HG02759 (cell line): ENCODE data around the gene APOM.

Experiments used
- ATAC-seq: cut with Tn5 transposase; IDR thresholded peaks from one replicate; pipeline ENCODE4 v1.9.1; 2021; ENCODE audit warnings: mild to moderate bottlenecking, moderate library complexity; ENCODE audit not compliant: unreplicated experiment

The APOM gene

GRCh38 chr6:31657406-31658157, 1.9 kb downstream of the APOM start:
- ATAC-seq, result no peak

- ATAC-seq, result no peak
These were observed 2.5 kb downstream of the APOM start for GRCh38 chr6:31658158-31658688.

- ATAC-seq, result no peak
These were observed 3.4 kb downstream of the APOM start for GRCh38 chr6:31658983-31659648.

GRCh38 chr6:31659649-31660380, 4.1 kb downstream of the APOM start:
- no peak for ATAC-seq

DNA sequence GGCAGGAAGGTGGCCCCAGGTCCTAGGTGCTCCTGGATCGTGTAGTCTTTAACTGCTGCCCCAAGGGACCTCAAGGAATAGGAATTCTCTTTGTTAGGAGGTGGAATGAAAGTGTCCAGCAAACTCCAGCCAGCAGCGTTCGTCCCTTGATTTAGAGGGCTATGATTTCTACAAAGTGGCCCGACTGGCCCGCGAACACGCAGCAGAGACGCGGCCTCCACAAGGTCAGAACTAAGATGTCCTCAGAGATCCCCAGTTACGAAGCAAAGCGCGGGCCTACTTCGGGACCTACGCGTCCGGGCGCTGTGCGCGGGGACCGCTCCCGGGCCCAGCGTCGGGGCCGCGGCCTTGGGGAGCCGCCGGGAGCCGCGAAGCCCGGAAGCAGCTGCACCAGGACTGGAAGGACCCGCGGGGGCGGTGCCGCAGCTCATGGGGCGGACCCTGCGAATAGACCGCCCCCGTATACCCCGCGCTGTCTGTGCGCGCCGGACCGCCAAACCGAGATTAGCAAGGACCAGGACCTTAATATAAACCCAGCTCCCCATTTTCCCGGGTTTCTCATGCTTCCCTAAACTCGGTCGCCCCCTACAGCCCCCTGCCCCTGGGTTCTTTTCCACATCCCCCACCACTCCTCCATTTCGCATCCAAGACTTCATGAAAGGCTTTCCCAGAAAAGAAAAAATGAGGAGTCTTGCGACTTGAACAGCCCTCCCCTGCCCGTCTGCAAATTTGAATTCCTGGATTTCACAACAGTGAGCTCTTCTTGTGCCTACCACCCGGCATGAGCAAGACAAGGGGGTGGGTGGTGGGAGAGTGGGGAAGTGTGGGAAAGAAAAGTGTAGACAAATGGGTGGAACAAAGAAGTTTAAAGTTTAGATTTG, 4.9 kb downstream of the APOM start, which contains the start of gene C6orf47:
C6orf47 (minus strand) TSS at position 398 of the 881 bp plus-strand sequence. CDS start 831 bp downstream, outside the sequence.
- peak; percentile 53 for ATAC-seq

GRCh38 chr6:31661262-31662123, 5.8 kb downstream of the APOM start:
- no peak for ATAC-seq

DNA sequence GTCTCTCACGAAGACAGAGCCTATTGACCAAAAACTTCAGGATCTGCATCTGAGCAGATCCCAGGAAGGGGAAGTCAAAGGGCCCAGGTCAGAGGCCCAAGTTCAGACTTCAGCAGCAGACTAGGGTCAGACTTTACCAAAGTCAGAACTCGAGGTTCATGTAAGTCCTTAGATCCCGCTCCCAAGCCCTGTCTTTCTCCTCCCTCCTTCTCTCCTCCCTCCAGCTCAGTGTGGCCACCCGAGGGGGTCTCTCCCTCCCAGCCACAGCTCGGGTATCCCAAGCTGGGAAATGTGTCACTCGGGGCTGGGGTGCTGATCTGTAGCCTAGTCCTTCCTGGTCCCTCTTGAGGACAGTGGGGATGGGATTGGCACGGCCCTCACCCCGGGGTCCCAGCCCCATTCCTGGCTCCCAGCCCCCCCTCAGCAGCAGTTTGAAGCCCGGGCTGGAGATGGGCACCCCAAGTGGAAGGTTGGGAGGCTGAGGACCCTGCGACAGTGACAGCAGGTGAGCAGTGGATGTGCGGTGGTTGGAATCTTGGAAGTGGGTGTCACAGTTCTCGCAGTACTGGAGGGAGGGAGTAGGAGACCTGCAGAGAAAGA, 6.5 kb downstream of the APOM start:
- ATAC-seq, result no peak

DNA sequence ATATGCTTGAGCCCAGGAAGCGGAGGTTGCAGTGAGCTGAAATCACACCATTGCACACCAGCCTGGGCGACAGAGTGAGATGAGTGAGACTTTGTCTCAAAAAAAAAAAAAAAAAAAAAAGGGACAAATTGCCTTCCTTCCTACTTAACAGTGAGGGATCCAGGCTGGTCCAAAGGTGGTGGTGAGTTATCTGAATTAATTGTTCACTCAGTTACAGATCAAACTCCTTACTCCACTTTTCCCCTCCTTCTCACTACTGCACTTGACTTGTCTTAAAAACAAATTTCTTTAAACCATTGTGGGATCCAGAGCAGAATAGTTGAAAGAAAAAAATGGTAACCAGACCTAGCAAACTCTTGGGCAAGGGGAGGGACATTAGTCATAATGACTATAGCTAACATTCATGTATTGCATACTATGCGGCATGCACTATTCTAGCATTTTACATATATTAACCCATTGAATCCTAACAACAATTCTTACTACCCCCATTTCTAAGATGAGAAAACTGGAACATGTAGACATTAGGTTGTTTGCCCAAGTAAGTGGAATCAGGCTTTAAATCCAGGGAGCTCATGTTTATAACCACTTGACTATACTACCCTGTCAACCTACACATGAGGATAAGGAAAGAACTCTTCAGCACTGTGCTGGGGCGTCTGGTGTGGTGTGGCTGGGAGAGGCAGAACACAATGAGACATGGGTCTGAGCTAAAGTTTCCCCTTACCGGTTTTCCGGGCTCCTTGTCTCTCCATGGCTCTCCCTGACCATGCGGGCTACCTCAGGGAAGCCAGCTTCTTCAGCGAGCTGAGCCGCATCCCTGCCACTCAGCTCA, 7.6 kb downstream of the APOM start:
- ATAC-seq, result no peak

DNA sequence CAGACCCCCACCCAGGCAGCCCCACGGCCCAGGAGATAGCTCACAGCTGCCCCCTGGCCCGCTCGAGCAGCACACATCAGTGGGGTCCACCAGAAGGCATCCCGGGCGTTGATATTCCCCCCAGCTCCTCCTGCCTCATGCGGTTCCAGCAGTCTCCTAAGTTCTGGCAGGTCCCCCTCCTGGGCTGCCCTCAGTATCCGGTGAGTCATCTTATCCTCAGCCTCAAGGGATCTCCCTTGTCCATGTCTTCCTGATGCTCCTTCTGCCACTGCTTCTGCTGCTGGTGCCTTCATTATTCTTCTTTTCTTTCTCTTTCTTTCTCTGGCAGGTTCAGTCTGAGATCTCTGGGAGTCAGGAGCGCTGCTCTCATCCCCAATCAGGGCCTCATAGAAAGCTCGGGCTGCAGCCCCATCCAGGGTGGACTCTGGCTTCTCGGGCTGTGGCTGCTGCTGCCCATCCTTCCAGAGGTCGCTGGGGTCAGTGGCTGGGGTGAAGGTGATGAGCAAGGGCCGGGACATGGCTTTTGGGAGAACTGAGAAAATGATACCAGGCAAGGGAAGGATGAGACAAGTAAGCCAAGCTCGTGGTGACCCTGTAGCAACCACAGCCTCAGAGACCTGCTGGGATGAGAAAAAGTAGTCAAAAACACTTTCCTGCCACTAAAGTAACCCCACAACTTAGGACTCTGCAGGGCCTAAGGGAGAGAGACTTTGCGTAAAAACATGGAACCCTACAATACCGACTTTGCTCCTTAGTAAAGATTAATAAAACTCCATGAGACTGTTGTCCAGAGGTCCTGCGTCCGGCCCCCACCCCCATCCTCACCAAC, 8.5 kb downstream of the APOM start:
- no peak for ATAC-seq

- ATAC-seq, result peak; percentile 30
These were observed 9.3 kb downstream of the APOM start, which contains the start of gene GPANK1 for GRCh38 chr6:31664790-31665500. Gene GPANK1, minus strand, starts transcription at chr6:31664997. Its CDS starts 519 bp downstream, at chr6:31664478.

DNA sequence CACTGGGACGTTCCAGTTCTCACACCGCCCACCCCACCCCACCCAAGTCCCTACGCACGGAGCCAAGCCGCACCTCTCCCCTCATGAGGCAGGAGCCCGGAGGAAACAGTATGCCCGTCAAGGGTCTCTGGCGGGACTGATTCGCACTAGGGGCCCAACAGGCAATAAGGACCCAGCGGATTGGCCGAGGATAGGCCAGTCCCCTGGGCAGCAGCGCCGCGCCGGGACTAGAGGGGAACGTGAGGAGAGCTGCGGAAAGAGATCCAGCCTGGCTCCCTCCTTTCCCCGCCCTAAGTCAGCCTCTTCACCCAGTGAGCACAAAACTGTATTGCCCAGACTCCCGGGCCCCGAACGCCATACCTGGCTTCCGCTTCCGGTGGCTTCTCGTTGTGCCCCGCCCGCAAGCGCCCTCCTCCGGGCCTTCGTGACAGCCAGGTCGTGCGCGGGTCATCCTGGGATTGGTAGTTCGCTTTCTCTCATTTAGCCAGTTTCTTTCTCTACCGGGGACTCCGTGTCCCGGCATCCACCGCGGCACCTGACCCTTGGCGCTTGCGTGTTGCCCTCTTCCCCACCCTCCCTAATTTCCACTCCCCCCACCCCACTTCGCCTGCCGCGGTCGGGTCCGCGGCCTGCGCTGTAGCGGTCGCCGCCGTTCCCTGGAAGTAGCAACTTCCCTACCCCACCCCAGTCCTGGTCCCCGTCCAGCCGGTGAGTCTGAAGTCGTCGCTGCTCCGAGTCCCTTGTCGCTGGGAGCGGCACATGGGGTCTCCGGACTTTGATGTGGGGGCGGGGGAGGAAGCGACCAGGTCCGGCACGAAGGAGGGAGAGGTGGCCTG, 10.0 kb downstream of the APOM start, which contains the start of gene CSNK2B:
CSNK2B (plus strand) TSS at position 580 of the 836 bp plus-strand sequence. CDS start 752 bp downstream, outside the sequence.
- peak; percentile 80 for ATAC-seq

DNA sequence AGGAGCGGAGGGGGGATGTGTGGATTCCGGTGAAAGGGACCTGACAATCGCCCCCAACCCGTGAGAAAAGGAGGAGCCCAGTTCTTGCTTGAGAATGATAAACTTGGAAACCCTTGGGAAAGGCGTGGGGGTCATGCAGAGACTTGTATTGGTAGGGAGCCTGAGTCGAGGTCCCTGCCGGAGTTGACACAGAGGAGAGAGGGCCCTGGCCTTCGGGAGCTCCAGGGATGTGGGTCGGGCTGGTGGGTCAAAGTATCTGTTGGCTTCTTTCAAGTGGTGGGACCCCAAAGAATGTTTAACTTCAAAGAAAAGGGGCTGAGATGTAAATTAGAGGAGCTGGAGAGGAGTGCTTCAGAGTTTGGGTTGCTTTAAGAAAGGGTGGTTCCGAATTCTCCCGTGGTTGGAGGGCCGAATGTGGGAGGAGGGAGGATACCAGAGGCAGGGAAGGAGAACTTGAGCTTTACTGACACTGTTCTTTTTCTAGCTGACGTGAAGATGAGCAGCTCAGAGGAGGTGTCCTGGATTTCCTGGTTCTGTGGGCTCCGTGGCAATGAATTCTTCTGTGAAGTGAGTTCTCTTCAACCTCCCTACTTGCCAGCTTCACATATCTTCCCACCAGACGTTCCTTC, 10.8 kb downstream of the APOM start:
- ATAC-seq, result no peak

GRCh38 chr6:31669676-31670075, 14.0 kb downstream of the APOM start, which contains the start of gene LY6G5B:
Gene LY6G5B, plus strand, starts transcription at chr6:31669976. Its CDS starts 975 bp downstream, at chr6:31670951.
- no peak for ATAC-seq

- no peak for ATAC-seq
These were observed 20.7 kb downstream of the APOM start for GRCh38 chr6:31676322-31676903.

GRCh38 chr6:31676904-31677303, 21.2 kb downstream of the APOM start:
- no peak for ATAC-seq
